ENCODE data around the gene ANXA3. TPM values are rescaled to one million over a fixed set of nuclear protein-coding genes. Genes with fewer than 3 reads are reported as not detected.

The ANXA3 gene
- total and polyA plus RNA-seq, 2 experiments from 2014 or later = 194 to 198 TPM

DNA sequence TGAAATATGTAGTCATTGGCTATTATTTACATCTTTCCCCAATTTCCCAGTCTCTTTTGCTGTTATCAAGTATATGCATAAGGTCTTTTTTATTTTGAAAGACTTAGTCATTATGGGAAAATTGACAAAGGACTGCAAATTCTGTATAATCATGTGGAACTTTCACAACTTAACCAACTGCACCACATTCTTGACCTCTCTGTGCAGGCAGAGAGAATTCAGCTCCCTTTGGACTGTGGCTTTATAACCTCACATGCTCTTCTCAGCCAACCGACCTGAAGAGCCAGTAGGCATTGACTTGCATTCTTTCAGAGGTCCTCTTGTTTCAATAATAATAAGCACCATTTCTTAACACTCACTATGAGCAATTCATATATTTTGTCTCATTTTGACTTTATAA, 66.9 kb downstream of the ANXA3 start:
- DNase-seq (ENCODE audit: low spot score) = no peak
- Histone ChIP-seq H3K27me3 (no peaks in the 10 kb centered on the region), H3K4me1 (ENCODE audit: insufficient read depth) (peaks cover 13% of the 10 kb centered on the region), H3K4me2 (no peak overlapping the region), H3K36me3 (replicated peaks; ENCODE audit: insufficient read depth, low read depth) (no peaks in the 10 kb centered on the region), H3K9me2 (replicated peaks; ENCODE audit: insufficient read depth) (no peaks in the 10 kb centered on the region), H4K20me1 (ENCODE audit: insufficient read depth, poor library complexity, severe bottlenecking) (no peaks in the 10 kb centered on the region), H3K9me3 (ENCODE audit: low read depth) (no peaks in the 10 kb centered on the region), H3K27ac (no peak overlapping the region), H3K79me2 (no peaks in the 10 kb centered on the region), H3K4me3 (no peak overlapping the region), H2AFZ (no peak overlapping the region)
- TF ChIP-seq EZH2phosphoT487 (IDR thresholded peaks at IDR 0.05; ENCODE audit: low read depth, severe bottlenecking, unreplicated experiment) = no peak
- TF ChIP-seq, protein P1, sequence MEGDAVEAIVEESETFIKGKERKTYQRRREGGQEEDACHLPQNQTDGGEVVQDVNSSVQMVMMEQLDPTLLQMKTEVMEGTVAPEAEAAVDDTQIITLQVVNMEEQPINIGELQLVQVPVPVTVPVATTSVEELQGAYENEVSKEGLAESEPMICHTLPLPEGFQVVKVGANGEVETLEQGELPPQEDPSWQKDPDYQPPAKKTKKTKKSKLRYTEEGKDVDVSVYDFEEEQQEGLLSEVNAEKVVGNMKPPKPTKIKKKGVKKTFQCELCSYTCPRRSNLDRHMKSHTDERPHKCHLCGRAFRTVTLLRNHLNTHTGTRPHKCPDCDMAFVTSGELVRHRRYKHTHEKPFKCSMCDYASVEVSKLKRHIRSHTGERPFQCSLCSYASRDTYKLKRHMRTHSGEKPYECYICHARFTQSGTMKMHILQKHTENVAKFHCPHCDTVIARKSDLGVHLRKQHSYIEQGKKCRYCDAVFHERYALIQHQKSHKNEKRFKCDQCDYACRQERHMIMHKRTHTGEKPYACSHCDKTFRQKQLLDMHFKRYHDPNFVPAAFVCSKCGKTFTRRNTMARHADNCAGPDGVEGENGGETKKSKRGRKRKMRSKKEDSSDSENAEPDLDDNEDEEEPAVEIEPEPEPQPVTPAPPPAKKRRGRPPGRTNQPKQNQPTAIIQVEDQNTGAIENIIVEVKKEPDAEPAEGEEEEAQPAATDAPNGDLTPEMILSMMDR (IDR thresholded peaks at IDR 0.05; ENCODE audit: poor library complexity) = no peak
- TF ChIP-seq EZH2 (IDR thresholded peaks at IDR 0.05; ENCODE audit: borderline replicate concordance) = no peak
- 70% methylated on average over 1 of the region's 1 CpG for WGBS (ENCODE audit: low lambda C conversion rate, missing lambda C conversion rate)

DNA sequence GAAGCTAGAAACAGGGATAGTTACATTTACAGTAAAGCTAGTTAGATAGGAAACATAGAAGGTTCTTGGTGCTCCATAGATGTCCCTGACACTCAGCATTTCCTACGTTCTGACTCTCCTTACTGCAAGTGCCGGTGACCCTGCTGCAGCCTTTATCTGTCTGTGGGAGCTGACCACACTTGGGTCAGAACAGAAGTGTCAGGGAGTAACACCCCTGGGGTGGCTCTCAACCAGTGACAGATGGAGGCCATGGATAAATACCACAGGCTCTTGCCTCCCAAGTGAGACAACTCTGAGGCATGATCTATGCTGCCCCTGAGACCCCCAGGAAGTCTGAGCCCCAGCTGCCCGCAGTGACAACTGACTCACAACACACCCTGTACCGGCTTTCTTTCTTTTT, 69.8 kb downstream of the ANXA3 start:
- Histone ChIP-seq H2AFZ (no peak overlapping the region), H3K27ac (peak overlapping the region; percentile 80), H3K27me3 (no peaks in the 10 kb centered on the region), H4K20me1 (ENCODE audit: insufficient read depth, poor library complexity, severe bottlenecking) (no peaks in the 10 kb centered on the region), H3K9me3 (ENCODE audit: low read depth) (no peaks in the 10 kb centered on the region), H3K4me2 (no peak overlapping the region), H3K36me3 (replicated peaks; ENCODE audit: insufficient read depth, low read depth) (no peaks in the 10 kb centered on the region), H3K4me3 (no peak overlapping the region), H3K79me2 (no peaks in the 10 kb centered on the region), H3K9me2 (replicated peaks; ENCODE audit: insufficient read depth) (no peaks in the 10 kb centered on the region), H3K4me1 (ENCODE audit: insufficient read depth) (peaks cover 15% of the 10 kb centered on the region)
- 79% methylated on average over 4 of the region's 4 CpGs for WGBS (ENCODE audit: low lambda C conversion rate, missing lambda C conversion rate)
- TF ChIP-seq EZH2phosphoT487 (IDR thresholded peaks at IDR 0.05; ENCODE audit: low read depth, severe bottlenecking, unreplicated experiment) (no peak), EZH2 (IDR thresholded peaks at IDR 0.05; ENCODE audit: borderline replicate concordance) (no peak)
- TF ChIP-seq, protein P1 (IDR thresholded peaks at IDR 0.05; ENCODE audit: poor library complexity) = no peak
- DNase-seq (ENCODE audit: low spot score) = no peak

DNA sequence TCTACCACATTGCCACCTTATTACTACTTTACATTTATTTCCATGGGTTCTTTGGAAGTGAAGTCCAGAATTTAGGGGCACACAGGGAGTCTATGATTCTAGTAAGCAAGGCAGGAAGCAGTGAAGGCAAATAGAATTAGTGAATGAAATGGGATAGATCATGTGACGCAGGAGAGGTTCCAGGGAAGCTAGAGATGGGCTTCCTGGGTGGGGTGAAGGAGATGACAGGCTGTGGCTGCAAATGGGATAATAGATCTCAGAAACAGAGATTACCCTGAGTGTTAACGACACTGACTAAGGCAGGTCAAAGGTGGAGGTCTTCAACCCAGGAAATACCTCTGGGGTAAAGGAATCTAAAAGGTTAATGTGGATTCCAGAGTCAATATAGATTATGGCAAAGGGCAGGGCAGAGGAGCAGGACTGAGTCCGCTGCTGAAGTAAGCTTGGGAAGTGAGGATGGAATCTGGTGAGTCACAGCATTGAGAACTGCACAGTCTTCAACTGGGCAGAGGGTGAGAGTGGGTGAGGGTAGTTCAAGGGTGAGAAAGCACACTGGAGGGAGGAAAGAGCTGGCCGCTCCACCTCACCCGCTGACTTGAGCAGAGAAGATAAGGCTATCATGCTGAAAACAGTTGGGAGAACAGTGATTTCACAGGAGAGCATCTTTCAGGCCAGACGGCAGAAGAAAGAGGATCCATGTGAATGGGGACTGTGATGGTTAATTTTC, 70.8 kb downstream of the ANXA3 start:
- no peak for TF ChIP-seq EZH2 (IDR thresholded peaks at IDR 0.05; ENCODE audit: borderline replicate concordance)
- TF ChIP-seq, protein P1 (IDR thresholded peaks at IDR 0.05; ENCODE audit: poor library complexity) = no peak
- Histone ChIP-seq H3K4me3 (no peak overlapping the region), H3K79me2 (no peaks in the 10 kb centered on the region), H3K4me2 (peak overlapping the region; percentile 47), H4K20me1 (ENCODE audit: insufficient read depth, poor library complexity, severe bottlenecking) (no peaks in the 10 kb centered on the region), H3K27ac (peak overlapping the region; percentile 80), H3K4me1 (ENCODE audit: insufficient read depth) (peaks cover 25% of the 10 kb centered on the region), H3K36me3 (replicated peaks; ENCODE audit: insufficient read depth, low read depth) (no peaks in the 10 kb centered on the region), H3K9me2 (replicated peaks; ENCODE audit: insufficient read depth) (no peaks in the 10 kb centered on the region), H2AFZ (peak overlapping the region; percentile 14), H3K27me3 (no peaks in the 10 kb centered on the region), H3K9me3 (ENCODE audit: low read depth) (no peaks in the 10 kb centered on the region)
- WGBS (ENCODE audit: low lambda C conversion rate, missing lambda C conversion rate) = 35% methylated on average over 6 of the region's 6 CpGs
- peak; percentile 69 for DNase-seq (ENCODE audit: low spot score)

All from hepatocyte (in vitro differentiated cells).